Measurements from ENCODE around the gene EZH1. TPM values are rescaled to one million over a fixed set of nuclear protein-coding genes. Genes with fewer than 3 reads are reported as not detected.

EZH1 gene
- total RNA-seq, 1 donor from 2014 or later, result 56.2 TPM

- peak; percentile 76 to 86 for ATAC-seq
Observed at GRCh38 chr17:42720996-42721583, 23.8 kb downstream of the EZH1 start.

DNA sequence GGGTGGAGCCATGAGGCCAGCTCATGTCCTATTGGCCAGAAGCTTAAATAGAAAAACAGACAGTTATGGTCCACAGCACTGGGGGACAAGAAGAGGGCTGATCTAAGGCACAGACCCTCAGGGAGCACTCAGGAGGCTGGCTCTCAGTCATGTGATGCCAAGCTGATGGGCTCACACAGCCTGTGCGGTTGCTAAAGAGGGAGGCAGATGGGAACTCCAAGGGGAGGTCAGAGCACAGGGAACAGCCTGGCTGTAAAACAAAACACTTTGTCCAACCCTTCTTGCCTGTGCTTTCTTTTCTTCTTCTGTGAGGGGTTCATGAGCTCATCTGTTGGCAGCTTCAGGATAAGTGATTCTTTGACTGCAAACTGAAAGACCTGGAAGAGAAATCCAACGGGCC lies 35.3 kb downstream of the EZH1 start:
- Histone ChIP-seq H3K4me1 (no peaks in the 10 kb centered on the region), H3K9me3 (no peaks in the 10 kb centered on the region), H3K27ac (no peak overlapping the region), H3K27me3 (ENCODE audit: low read depth) (no peaks in the 10 kb centered on the region), H3K36me3 (peaks cover 100% of the 10 kb centered on the region), H3K4me3 (no peak overlapping the region)
- no peak for DNase-seq
- TF ChIP-seq, protein P1, sequence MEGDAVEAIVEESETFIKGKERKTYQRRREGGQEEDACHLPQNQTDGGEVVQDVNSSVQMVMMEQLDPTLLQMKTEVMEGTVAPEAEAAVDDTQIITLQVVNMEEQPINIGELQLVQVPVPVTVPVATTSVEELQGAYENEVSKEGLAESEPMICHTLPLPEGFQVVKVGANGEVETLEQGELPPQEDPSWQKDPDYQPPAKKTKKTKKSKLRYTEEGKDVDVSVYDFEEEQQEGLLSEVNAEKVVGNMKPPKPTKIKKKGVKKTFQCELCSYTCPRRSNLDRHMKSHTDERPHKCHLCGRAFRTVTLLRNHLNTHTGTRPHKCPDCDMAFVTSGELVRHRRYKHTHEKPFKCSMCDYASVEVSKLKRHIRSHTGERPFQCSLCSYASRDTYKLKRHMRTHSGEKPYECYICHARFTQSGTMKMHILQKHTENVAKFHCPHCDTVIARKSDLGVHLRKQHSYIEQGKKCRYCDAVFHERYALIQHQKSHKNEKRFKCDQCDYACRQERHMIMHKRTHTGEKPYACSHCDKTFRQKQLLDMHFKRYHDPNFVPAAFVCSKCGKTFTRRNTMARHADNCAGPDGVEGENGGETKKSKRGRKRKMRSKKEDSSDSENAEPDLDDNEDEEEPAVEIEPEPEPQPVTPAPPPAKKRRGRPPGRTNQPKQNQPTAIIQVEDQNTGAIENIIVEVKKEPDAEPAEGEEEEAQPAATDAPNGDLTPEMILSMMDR (IDR thresholded peaks at IDR 0.05), result no peak
- intact Hi-C loops (cut with DNase I), result no loop called here
- no peak for ATAC-seq

More at GRCh38 chr17:42720996-42721583, 23.8 kb downstream of the EZH1 start:
- intact Hi-C loops (cut with DNase I), result loop anchor here (5.0 kb wide), 1 partner anchor 41 kb away; the partner anchor contains the start of gene RAMP2
- Histone ChIP-seq H3K9me3 (no peaks in the 10 kb centered on the region), H3K36me3 (peaks cover 97% of the 10 kb centered on the region), H3K27ac (no peak overlapping the region), H3K4me1 (no peaks in the 10 kb centered on the region), H3K27me3 (ENCODE audit: low read depth) (no peaks in the 10 kb centered on the region), H3K4me3 (no peak overlapping the region)
- DNase-seq, result no peak
- TF ChIP-seq, protein P1 (IDR thresholded peaks at IDR 0.05), result peak; percentile 72

- Histone ChIP-seq H3K9me3 (no peaks in the 10 kb centered on the region), H3K4me3 (no peak overlapping the region), H3K27ac (no peak overlapping the region), H3K27me3 (ENCODE audit: low read depth) (no peaks in the 10 kb centered on the region), H3K4me1 (no peaks in the 10 kb centered on the region), H3K36me3 (peaks cover 100% of the 10 kb centered on the region)
- ATAC-seq (no peak), DNase-seq (no peak)
- intact Hi-C loops (cut with DNase I), result no loop called here
- TF ChIP-seq, protein P1 (IDR thresholded peaks at IDR 0.05), result no peak
Observed at GRCh38 chr17:42708588-42708987, 36.3 kb downstream of the EZH1 start.

DNA sequence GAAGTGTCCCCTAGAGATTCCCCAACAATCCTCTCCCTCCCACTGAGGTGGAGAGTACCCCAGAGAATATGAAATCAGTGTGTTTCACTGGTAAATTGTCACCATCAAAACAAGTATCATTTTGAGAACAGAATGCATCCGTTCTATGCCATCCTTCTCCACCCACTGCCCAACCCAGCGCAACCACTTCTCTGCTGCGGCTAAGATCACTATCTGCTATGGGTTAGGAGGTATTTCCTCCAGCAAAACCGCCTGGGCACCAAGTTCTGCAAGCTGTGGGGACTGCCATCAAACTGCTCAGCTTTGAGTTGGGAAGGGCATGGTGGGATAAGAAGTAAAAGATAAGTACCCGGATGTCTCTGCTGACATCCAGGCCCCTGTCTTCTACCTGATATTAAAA lies 38.1 kb downstream of the EZH1 start:
- Histone ChIP-seq H3K36me3 (peaks cover 100% of the 10 kb centered on the region), H3K27me3 (ENCODE audit: low read depth) (no peaks in the 10 kb centered on the region), H3K9me3 (no peaks in the 10 kb centered on the region), H3K4me1 (no peaks in the 10 kb centered on the region), H3K27ac (no peak overlapping the region), H3K4me3 (no peak overlapping the region)
- intact Hi-C loops (cut with DNase I), result no loop called here
- TF ChIP-seq, protein P1 (IDR thresholded peaks at IDR 0.05), result no peak
- DNase-seq (no peak), ATAC-seq (no peak)

DNA sequence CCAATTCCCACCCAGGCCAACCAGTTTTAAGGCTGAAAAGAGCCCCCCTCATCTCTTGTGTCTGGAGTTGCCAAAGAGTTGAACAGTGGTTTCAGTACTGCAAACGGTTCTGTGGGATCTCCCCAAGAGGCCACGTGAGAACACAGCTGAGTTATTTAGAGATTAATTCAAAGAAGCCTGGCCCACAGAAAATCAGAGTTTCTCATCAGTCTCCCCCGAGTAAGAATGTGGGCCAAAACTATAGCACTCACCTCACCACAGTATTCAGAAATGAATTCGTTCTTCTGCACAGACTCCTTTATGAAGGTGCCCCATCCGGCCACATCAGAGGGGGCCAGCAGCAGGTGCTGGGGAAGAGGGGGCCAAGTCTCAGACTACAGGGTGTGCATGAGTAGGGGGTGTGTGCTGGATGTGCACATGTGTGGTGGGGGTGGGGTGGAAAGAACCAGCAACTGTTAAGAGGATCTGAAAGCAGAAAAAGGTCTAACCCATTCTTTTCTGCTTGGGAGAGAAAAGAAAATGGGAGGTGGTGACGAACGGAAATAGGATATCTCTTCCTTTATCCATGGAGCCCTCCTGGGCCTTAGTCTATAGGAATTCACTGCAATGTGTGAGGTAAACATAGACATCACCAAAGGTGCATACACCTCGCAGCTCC lies 39.9 kb downstream of the EZH1 start:
- intact Hi-C loops (cut with DNase I), result no loop called here
- no peak for DNase-seq
- Histone ChIP-seq H3K27ac (no peak overlapping the region), H3K36me3 (peaks cover 100% of the 10 kb centered on the region), H3K4me1 (no peaks in the 10 kb centered on the region), H3K4me3 (no peak overlapping the region), H3K9me3 (no peaks in the 10 kb centered on the region), H3K27me3 (ENCODE audit: low read depth) (no peaks in the 10 kb centered on the region)
- ATAC-seq, result no peak
- TF ChIP-seq, protein P1 (IDR thresholded peaks at IDR 0.05), result no peak

All from lower lobe of right lung (tissue), 2 donors.